Sigmoid colon (tissue), 7 donors: ENCODE data around the gene DACH2. TPM values are rescaled to one million over a fixed set of nuclear protein-coding genes. Genes with fewer than 3 reads are reported as not detected.

Experiments used
- DNase-seq: peaks from one replicate; pipeline ENCODE4 v3.0.0-alpha.2; 2019
- H3K27ac ChIP-seq, 4 donors: fragments of 200-600 bp; sonication (generic); one replicate each; pipeline ENCODE4 v1.5.1; 2016 to 2019; ENCODE audit warnings: mild to moderate bottlenecking in 1 of 4
- H3K27me3 ChIP-seq, 3 donors: fragments of 200-600 bp; sonication (generic); one replicate each; pipeline ENCODE4 v1.5.1; 2019; ENCODE audit warnings: mild to moderate bottlenecking in 1 of 3
- H3K36me3 ChIP-seq, 4 donors: fragments of 200-600 bp; sonication (generic); one replicate each; pipeline ENCODE4 v1.5.1; 2016 to 2019
- H3K4me1 ChIP-seq, 4 donors: fragments of 200-600 bp; sonication (generic); one replicate each; pipeline ENCODE4 v1.5.1; 2017 to 2019
- H3K4me3 ChIP-seq, 4 donors: fragments of 200-600 bp; sonication (generic); one replicate each; pipeline ENCODE4 v1.5.1; 2017 to 2019; ENCODE audit warnings: mild to moderate bottlenecking in 2 of 4, moderate library complexity in 1 of 4
- H3K9me3 ChIP-seq, 4 donors: fragments of 200-600 bp in 3 of 4; sonication (generic) in 3 of 4; one replicate each; pipeline versions ENCODE4 v1.5.1 to v1.6.1; 2013 to 2019
- CTCF ChIP-seq, 4 experiments: fragments of 450-650 bp in 3 of 4; fragments of 200-600 bp in 1 of 4; IDR thresholded peaks; one replicate each; pipeline ENCODE4 v1.5.1; 2016 to 2019; ENCODE audit warnings: antibody characterized with exemption in 4 of 4, mild to moderate bottlenecking in 3 of 4, moderate library complexity in 2 of 4
- EP300 ChIP-seq, 4 donors: sonication (generic); formaldehyde crosslinking; IDR thresholded peaks; one replicate each; pipeline ENCODE4 v1.6.1; 2017; ENCODE audit warnings: antibody characterized with exemption in 4 of 4
- POLR2A ChIP-seq, 2 donors: fragments of 450-650 bp; IDR thresholded peaks; one replicate each; pipeline ENCODE4 v1.6.1; 2016; ENCODE audit warnings: antibody characterized with exemption in 2 of 2, mild to moderate bottlenecking in 2 of 2, moderate library complexity in 2 of 2
- POLR2AphosphoS5 ChIP-seq, 4 donors: sonication (generic); formaldehyde crosslinking; IDR thresholded peaks; one replicate each; pipeline ENCODE4 v1.6.1; 2017; ENCODE audit warnings: antibody characterized with exemption in 4 of 4
- WGBS, 2 donors: extraction: QIAGEN DNeasy Blood & Tissue Kit; methylation state at CpG; one replicate each; pipeline ENCODE4 v1.1.7; 2013; 5-methylcytosine and 5-hydroxymethylcytosine counted together
- intact Hi-C: fragments of 100-400 bp; cut with DNase I; formaldehyde crosslinking; loops from one replicate; pipeline ENCODE4 v1.15.1; 2023
- polyA plus RNA-seq, 3 donors: library from polyadenylated mRNA; stranded (reverse); fragments of 200-250 nt; gene quantifications; one replicate each; pipeline ENCODE4 v1.2.3, GENCODE V29; 2013
- total RNA-seq, 4 donors: library from RNA; depleted of rRNA; stranded (reverse); fragments of >200 nt; gene quantifications; one replicate each; pipeline ENCODE4 v1.1.0, GENCODE V29; 2016
- donor health status: healthy with polysubstance abuse.
- donor health status: Bipolar disorder and iron deficiency.
- donor health status: healthy.

The DACH2 gene
- total and polyA plus RNA-seq, 7 donors, result under 0.01 to 1.4 (median 0.16) TPM; not detected in 2

- no peak for DNase-seq
- TF ChIP-seq POLR2A (IDR thresholded peaks at IDR 0.05) (no peak), EP300 (IDR thresholded peaks at IDR 0.05) (no peak), POLR2AphosphoS5 (IDR thresholded peaks at IDR 0.05) (no peak), CTCF (IDR thresholded peaks at IDR 0.05) (no peak)
- Histone ChIP-seq H3K36me3 (no peaks in the 10 kb centered on the region), H3K27me3 (no peaks in the 10 kb centered on the region), H3K27ac (no peak overlapping the region), H3K4me3 (no peak overlapping the region), H3K9me3 (no peaks in the 10 kb centered on the region), H3K4me1 (no peaks in the 10 kb centered on the region)
- 90 to 96% methylated on average over 3 of the region's 3 CpGs for WGBS, 2 donors
- intact Hi-C loops, result no loop called here
Observed at GRCh38 chrX:86215260-86215659, 67.0 kb downstream of the DACH2 start.

- TF ChIP-seq CTCF (IDR thresholded peaks at IDR 0.05) (no peak), POLR2A (IDR thresholded peaks at IDR 0.05) (no peak), POLR2AphosphoS5 (IDR thresholded peaks at IDR 0.05) (no peak), EP300 (IDR thresholded peaks at IDR 0.05) (no peak)
- WGBS, 2 donors, result 76 to 87% methylated on average over 6 of the region's 6 CpGs
- Histone ChIP-seq H3K9me3 (no peaks in the 10 kb centered on the region), H3K4me1 (no peaks in the 10 kb centered on the region), H3K27ac (no peak overlapping the region), H3K27me3 (no peaks in the 10 kb centered on the region), H3K36me3 (no peaks in the 10 kb centered on the region), H3K4me3 (no peak overlapping the region)
- intact Hi-C loops, result no loop called here
- no peak for DNase-seq
Observed at GRCh38 chrX:86237482-86237881, 89.2 kb downstream of the DACH2 start.

GRCh38 chrX:86241547-86241946 lies 93.3 kb downstream of the DACH2 start:
- Histone ChIP-seq H3K4me1 (no peaks in the 10 kb centered on the region), H3K36me3 (no peaks in the 10 kb centered on the region), H3K9me3 (no peaks in the 10 kb centered on the region), H3K27me3 (no peaks in the 10 kb centered on the region), H3K27ac (no peak overlapping the region), H3K4me3 (no peak overlapping the region)
- intact Hi-C loops, result no loop called here
- no peak for DNase-seq
- TF ChIP-seq CTCF (IDR thresholded peaks at IDR 0.05), result no peak
- no peak for TF ChIP-seq POLR2AphosphoS5 (IDR thresholded peaks at IDR 0.05)
- TF ChIP-seq EP300 (IDR thresholded peaks at IDR 0.05), result no peak
- no peak for TF ChIP-seq POLR2A (IDR thresholded peaks at IDR 0.05)
- 97 to 100% methylated on average over 1 of the region's 1 CpG for WGBS, 2 donors

- TF ChIP-seq POLR2A (IDR thresholded peaks at IDR 0.05) (no peak), POLR2AphosphoS5 (IDR thresholded peaks at IDR 0.05) (no peak), EP300 (IDR thresholded peaks at IDR 0.05) (no peak), CTCF (IDR thresholded peaks at IDR 0.05) (no peak)
- Histone ChIP-seq H3K9me3 (no peaks in the 10 kb centered on the region), H3K36me3 (no peaks in the 10 kb centered on the region), H3K27me3 (no peaks in the 10 kb centered on the region), H3K4me1 (no peaks in the 10 kb centered on the region), H3K4me3 (no peak overlapping the region), H3K27ac (no peak overlapping the region)
- intact Hi-C loops, result no loop called here
- no peak for DNase-seq
Observed at GRCh38 chrX:86263526-86263925, 115.3 kb downstream of the DACH2 start.

- WGBS, 2 donors, result 89 to 91% methylated on average over 10 of the region's 10 CpGs
- Histone ChIP-seq H3K27me3 (no peaks in the 10 kb centered on the region), H3K9me3 (no peaks in the 10 kb centered on the region), H3K36me3 (no peaks in the 10 kb centered on the region), H3K4me3 (no peak overlapping the region), H3K4me1 (no peaks in the 10 kb centered on the region), H3K27ac (no peak overlapping the region)
- TF ChIP-seq CTCF (IDR thresholded peaks at IDR 0.05), result no peak
- no peak for TF ChIP-seq EP300 (IDR thresholded peaks at IDR 0.05)
- no peak for TF ChIP-seq POLR2AphosphoS5 (IDR thresholded peaks at IDR 0.05)
- no peak for TF ChIP-seq POLR2A (IDR thresholded peaks at IDR 0.05)
- no peak for DNase-seq
- intact Hi-C loops, result no loop called here
Observed at GRCh38 chrX:86295293-86295692, 147.0 kb downstream of the DACH2 start.
